Mesenchymal stem cell (in vitro differentiated cells and primary cell): Measurements from ENCODE around the gene TIAL1.
A peak's percentile ranks its signal among the peaks of the same experiment; 100 is the strongest.

ENCODE experiments used
- DNase-seq: peaks from one replicate; pipeline ENCODE4 v3.0.0-alpha.2; 2013
- H2AFZ ChIP-seq: one replicate; pipeline ENCODE4 v1.6.1; 2013; ENCODE audit warnings: low read depth, mild to moderate bottlenecking, control low read depth, inconsistent platforms, low read length, moderate library complexity
- H2AK5ac ChIP-seq: 2 replicates; pipeline ENCODE4 v1.6.1; 2013; ENCODE audit warnings: low read length, moderate library complexity, mild to moderate bottlenecking, inconsistent platforms; ENCODE audit not compliant: severe bottlenecking
- H2BK120ac ChIP-seq: one replicate; pipeline ENCODE4 v1.6.1; 2013; ENCODE audit warnings: low read depth, mild to moderate bottlenecking, inconsistent platforms, low read length, moderate library complexity
- H2BK12ac ChIP-seq, 2 experiments: one replicate each; pipeline ENCODE4 v1.6.1; 2013; ENCODE audit warnings: inconsistent platforms in 2 of 2, low read length in 2 of 2, mild to moderate bottlenecking in 2 of 2, moderate library complexity in 2 of 2, control low read depth in 1 of 2
- H2BK15ac ChIP-seq: one replicate; pipeline ENCODE4 v1.6.1; 2013; ENCODE audit warnings: mild to moderate bottlenecking, low read depth, inconsistent platforms; ENCODE audit not compliant: poor library complexity, severe bottlenecking
- H2BK5ac ChIP-seq: 2 replicates; pipeline ENCODE4 v1.6.1; 2013; ENCODE audit warnings: low read depth, mild to moderate bottlenecking, low read length, control low read depth, inconsistent platforms; ENCODE audit not compliant: poor library complexity, severe bottlenecking
- H3K14ac ChIP-seq, 2 experiments: one replicate each; pipeline ENCODE4 v1.6.1; 2013; ENCODE audit warnings: inconsistent platforms in 2 of 2, low read length in 2 of 2, control low read depth in 1 of 2, mild to moderate bottlenecking in 1 of 2, moderate library complexity in 1 of 2
- H3K18ac ChIP-seq, 2 experiments: one replicate each; pipeline ENCODE4 v1.6.1; 2013; ENCODE audit warnings: inconsistent platforms in 2 of 2, low read length in 2 of 2, control low read depth in 1 of 2, low read depth in 1 of 2, mild to moderate bottlenecking in 1 of 2
- H3K23ac ChIP-seq, 2 experiments: one replicate each; pipeline ENCODE4 v1.6.1; 2013; ENCODE audit warnings: inconsistent platforms in 2 of 2, low read length in 2 of 2, mild to moderate bottlenecking in 2 of 2, moderate library complexity in 2 of 2, control low read depth in 1 of 2
- H3K27ac ChIP-seq: 2 replicates; pipeline ENCODE4 v1.5.1; 2013; ENCODE audit warnings: mild to moderate bottlenecking, moderate library complexity, low read length, control low read depth, inconsistent platforms; ENCODE audit not compliant: poor library complexity, severe bottlenecking
- H3K27me3 ChIP-seq, 2 experiments: 2 replicates each; pipeline versions ENCODE4 v1.6.1 to v1.7.0; 2013; ENCODE audit warnings: low read length in 2 of 2, mild to moderate bottlenecking in 2 of 2, moderate library complexity in 2 of 2, control low read depth in 1 of 2, inconsistent platforms in 1 of 2; ENCODE audit not compliant: control insufficient read depth in 1 of 2, insufficient read depth in 1 of 2
- H3K36me3 ChIP-seq, 2 experiments: 2 replicates each; pipeline versions ENCODE4 v1.6.1 to v1.7.0; 2013; ENCODE audit warnings: low read length in 2 of 2, control low read depth in 1 of 2, inconsistent platforms in 1 of 2, low read depth in 1 of 2, mild to moderate bottlenecking in 1 of 2; ENCODE audit not compliant: insufficient read depth in 2 of 2, control insufficient read depth in 1 of 2
- H3K4ac ChIP-seq, 2 experiments: one replicate each; pipeline ENCODE4 v1.6.1; 2013; ENCODE audit warnings: inconsistent platforms in 2 of 2, low read length in 2 of 2, mild to moderate bottlenecking in 2 of 2, moderate library complexity in 2 of 2, control low read depth in 1 of 2, low read depth in 1 of 2
- H3K4me1 ChIP-seq: 2 replicates; pipeline ENCODE4 v1.6.1; 2013; ENCODE audit warnings: low read depth, low read length, control low read depth; ENCODE audit not compliant: control insufficient read depth, insufficient read depth
- H3K4me2 ChIP-seq: 2 replicates; pipeline ENCODE4 v1.6.1; 2013; ENCODE audit warnings: low read length, mild to moderate bottlenecking, inconsistent platforms; ENCODE audit not compliant: poor library complexity, severe bottlenecking
- H3K4me3 ChIP-seq, 2 experiments: 2 replicates each; pipeline versions ENCODE4 v1.5.1 to v1.7.0; 2013; ENCODE audit warnings: low read length in 2 of 2, mild to moderate bottlenecking in 2 of 2, control low read depth in 1 of 2, low read depth in 1 of 2; ENCODE audit not compliant: insufficient read depth in 1 of 2
- H3K79me1 ChIP-seq: replicated peaks from 2 replicates; pipeline ENCODE4 v1.6.1; 2013; ENCODE audit warnings: mild to moderate bottlenecking, control low read depth, low read length, inconsistent platforms; ENCODE audit not compliant: poor library complexity, severe bottlenecking
- H3K9ac ChIP-seq: 2 replicates; pipeline ENCODE4 v1.7.0; 2013; ENCODE audit warnings: mild to moderate bottlenecking, low read length, moderate library complexity
- H3K9me3 ChIP-seq: 2 replicates; pipeline ENCODE4 v1.7.0; 2013; ENCODE audit warnings: mild to moderate bottlenecking, low read length; ENCODE audit not compliant: control insufficient read depth
- H4K8ac ChIP-seq: one replicate; pipeline ENCODE4 v1.6.1; 2013; ENCODE audit warnings: inconsistent platforms, mild to moderate bottlenecking, low read length, moderate library complexity
- H4K91ac ChIP-seq: one replicate; pipeline ENCODE4 v1.6.1; 2013; ENCODE audit warnings: mild to moderate bottlenecking, low read length, inconsistent platforms
- WGBS: methylation state at CpG from one replicate; pipeline ENCODE4 v1.1.7; 2013; ENCODE audit warnings: mixed read lengths; 5-methylcytosine and 5-hydroxymethylcytosine counted together

The TIAL1 gene

GRCh38 chr10:119630300-119630699 is 33.5 kb upstream of the TIAL1 start:
- Histone ChIP-seq H3K4me3 (no peak overlapping the region), H3K14ac (no peak overlapping the region), H2BK12ac (no peak overlapping the region), H2BK15ac (no peak overlapping the region), H3K4me2 (no peak overlapping the region), H3K18ac (no peak overlapping the region), H3K4ac (no peak overlapping the region), H3K9ac (no peak overlapping the region), H3K27ac (no peak overlapping the region), H2BK120ac (no peak overlapping the region), H2BK5ac (no peak overlapping the region), H3K79me1 (no peaks in the 10 kb centered on the region), H4K91ac (no peak overlapping the region), H3K36me3 (no peaks in the 10 kb centered on the region), H3K9me3 (no peaks in the 10 kb centered on the region), H3K4me1 (no peaks in the 10 kb centered on the region), H2AFZ (no peak overlapping the region), H3K23ac (no peak overlapping the region), H3K27me3 (no peaks in the 10 kb centered on the region), H4K8ac (no peak overlapping the region), H2AK5ac (no peak overlapping the region)
- 92% methylated on average over 4 of the region's 5 CpGs for WGBS
- DNase-seq, result no peak

- no peaks in the 10 kb centered on the region for H3K36me3 ChIP-seq
- H3K9me3 ChIP-seq, result no peaks in the 10 kb centered on the region
- no peak overlapping the region for H3K14ac ChIP-seq
- no peak overlapping the region for H4K8ac ChIP-seq
- H3K4me2 ChIP-seq, result no peak overlapping the region
- WGBS, result 96% methylated on average over 5 of the region's 6 CpGs
- no peak overlapping the region for H4K91ac ChIP-seq
- H2AFZ ChIP-seq, result no peak overlapping the region
- H2BK12ac ChIP-seq, result no peak overlapping the region
- no peak for DNase-seq
- no peak overlapping the region for H3K23ac ChIP-seq
- no peak overlapping the region for H3K4me3 ChIP-seq
- no peak overlapping the region for H2BK15ac ChIP-seq
- H2AK5ac ChIP-seq, result no peak overlapping the region
- H3K27ac ChIP-seq, result no peak overlapping the region
- no peak overlapping the region for H3K4ac ChIP-seq
- no peak overlapping the region for H3K18ac ChIP-seq
- no peak overlapping the region for H3K9ac ChIP-seq
- H2BK5ac ChIP-seq, result no peak overlapping the region
- no peaks in the 10 kb centered on the region for H3K79me1 ChIP-seq
- H3K4me1 ChIP-seq, result peaks cover 2% of the 10 kb centered on the region
- H3K27me3 ChIP-seq, result no peaks in the 10 kb centered on the region
- H2BK120ac ChIP-seq, result no peak overlapping the region
These were observed 29.0 kb upstream of the TIAL1 start for GRCh38 chr10:119625570-119626280.

GRCh38 chr10:119621078-119621384 is 24.3 kb upstream of the TIAL1 start:
- Histone ChIP-seq H3K4ac (no peak overlapping the region), H3K79me1 (no peaks in the 10 kb centered on the region), H3K9ac (no peak overlapping the region), H3K27ac (no peak overlapping the region), H2AFZ (no peak overlapping the region), H2AK5ac (no peak overlapping the region), H3K9me3 (no peaks in the 10 kb centered on the region), H2BK15ac (no peak overlapping the region), H3K18ac (no peak overlapping the region), H2BK120ac (no peak overlapping the region), H3K23ac (no peak overlapping the region), H4K8ac (no peak overlapping the region), H3K4me2 (no peak overlapping the region), H3K27me3 (no peaks in the 10 kb centered on the region), H2BK5ac (no peak overlapping the region), H2BK12ac (no peak overlapping the region), H3K4me3 (no peak overlapping the region), H4K91ac (no peak overlapping the region), H3K4me1 (peaks cover 2% of the 10 kb centered on the region), H3K14ac (no peak overlapping the region), H3K36me3 (no peaks in the 10 kb centered on the region)
- 87% methylated on average over 3 of the region's 3 CpGs for WGBS
- no peak for DNase-seq

GRCh38 chr10:119620241-119621077 is 23.7 kb upstream of the TIAL1 start:
- Histone ChIP-seq H2BK12ac (no peak overlapping the region), H3K27ac (no peak overlapping the region), H2BK5ac (no peak overlapping the region), H3K9ac (peak overlapping the region; percentile 39), H3K18ac (no peak overlapping the region), H2BK15ac (no peak overlapping the region), H3K4me2 (no peak overlapping the region), H2AK5ac (no peak overlapping the region), H4K8ac (no peak overlapping the region), H3K4me3 (no peak overlapping the region), H4K91ac (no peak overlapping the region), H2BK120ac (no peak overlapping the region), H3K14ac (no peak overlapping the region), H3K4ac (no peak overlapping the region), H3K27me3 (no peaks in the 10 kb centered on the region), H3K9me3 (no peaks in the 10 kb centered on the region), H3K79me1 (no peaks in the 10 kb centered on the region), H2AFZ (peak overlapping the region; percentile 53), H3K23ac (no peak overlapping the region), H3K36me3 (no peaks in the 10 kb centered on the region), H3K4me1 (peaks cover 2% of the 10 kb centered on the region)
- WGBS, result 70% methylated on average over 10 of the region's 10 CpGs
- DNase-seq, result peak; percentile 31
